OCI-LY3 (cell line): ENCODE data around the gene CTH.

Source experiments
- CTCF ChIP-seq: fragments of 200-600, 300-600 bp; sonication (generic); IDR thresholded peaks from 2 replicates; pipeline ENCODE4 v1.5.1; 2014; ENCODE audit warnings: antibody characterized with exemption, low read length, low read depth
- EZH2phosphoT487 ChIP-seq: fragments of 200-600 bp; shearing (Covaris generic); IDR thresholded peaks from 2 replicates; pipeline ENCODE4 v1.6.1; 2018; ENCODE audit warnings: antibody characterized with exemption, mixed run types, low read depth

- no peak for TF ChIP-seq CTCF
- no peak for TF ChIP-seq EZH2phosphoT487
These were observed 18.2 kb downstream of the CTH start for GRCh38 chr1:70429219-70429618.
